ENCODE results near the gene LRRC28.
A peak's percentile ranks its signal among the peaks of the same experiment; 100 is the strongest.

LRRC28 gene

GRCh38 chr15:99359769-99360168, 108.5 kb downstream of the LRRC28 start:
- DNase-seq (ENCODE audit: extremely low read depth, insufficient read length) = no peak
- no peak for TF ChIP-seq CTCF (IDR thresholded peaks at IDR 0.05; ENCODE audit: insufficient read depth, low read length, poor library complexity, severe bottlenecking)
- Histone ChIP-seq H3K4me3 (replicated peaks; ENCODE audit: low read depth, low read length) (no peak overlapping the region), H3K27me3 (replicated peaks; ENCODE audit: control insufficient read depth, insufficient read depth, low read length) (no peaks in the 10 kb centered on the region), H3K36me3 (ENCODE audit: control insufficient read depth, insufficient read depth, low read length) (no peaks in the 10 kb centered on the region; the same call in 1 of the 2 replicates)

GRCh38 chr15:99361545-99362185, 110.4 kb downstream of the LRRC28 start:
- DNase-seq (ENCODE audit: extremely low read depth, insufficient read length) = no peak
- Histone ChIP-seq H3K4me3 (replicated peaks; ENCODE audit: low read depth, low read length) (no peak overlapping the region), H3K27me3 (replicated peaks; ENCODE audit: control insufficient read depth, insufficient read depth, low read length) (no peaks in the 10 kb centered on the region), H3K36me3 (ENCODE audit: control insufficient read depth, insufficient read depth, low read length) (no peaks in the 10 kb centered on the region; the same call in 1 of the 2 replicates)
- TF ChIP-seq CTCF (IDR thresholded peaks at IDR 0.05; ENCODE audit: insufficient read depth, low read length, poor library complexity, severe bottlenecking) = peak; percentile 53

GRCh38 chr15:99365242-99365641, 114.0 kb downstream of the LRRC28 start:
- Histone ChIP-seq H3K36me3 (ENCODE audit: control insufficient read depth, insufficient read depth, low read length) (no peaks in the 10 kb centered on the region; the same call in 1 of the 2 replicates), H3K4me3 (replicated peaks; ENCODE audit: low read depth, low read length) (no peak overlapping the region), H3K27me3 (replicated peaks; ENCODE audit: control insufficient read depth, insufficient read depth, low read length) (no peaks in the 10 kb centered on the region)
- peak; percentile 24 for DNase-seq (ENCODE audit: extremely low read depth, insufficient read length)
- no peak for TF ChIP-seq CTCF (IDR thresholded peaks at IDR 0.05; ENCODE audit: insufficient read depth, low read length, poor library complexity, severe bottlenecking)

- no peak for TF ChIP-seq CTCF (IDR thresholded peaks at IDR 0.05; ENCODE audit: insufficient read depth, low read length, poor library complexity, severe bottlenecking)
- no peaks in the 10 kb centered on the region for H3K27me3 ChIP-seq (replicated peaks; ENCODE audit: control insufficient read depth, insufficient read depth, low read length)
- H3K36me3 ChIP-seq (ENCODE audit: control insufficient read depth, insufficient read depth, low read length) = no peaks in the 10 kb centered on the region; the same call in 1 of the 2 replicates
- no peak for DNase-seq (ENCODE audit: extremely low read depth, insufficient read length)
- no peak overlapping the region for H3K4me3 ChIP-seq (replicated peaks; ENCODE audit: low read depth, low read length)
Observed at GRCh38 chr15:99366013-99366412, 114.7 kb downstream of the LRRC28 start.

- no peak for TF ChIP-seq CTCF (IDR thresholded peaks at IDR 0.05; ENCODE audit: insufficient read depth, low read length, poor library complexity, severe bottlenecking)
- DNase-seq (ENCODE audit: extremely low read depth, insufficient read length) = no peak
- Histone ChIP-seq H3K27me3 (replicated peaks; ENCODE audit: control insufficient read depth, insufficient read depth, low read length) (no peaks in the 10 kb centered on the region), H3K4me3 (replicated peaks; ENCODE audit: low read depth, low read length) (no peak overlapping the region), H3K36me3 (ENCODE audit: control insufficient read depth, insufficient read depth, low read length) (no peaks in the 10 kb centered on the region; the same call in 1 of the 2 replicates)
Observed at GRCh38 chr15:99368743-99369142, 117.5 kb downstream of the LRRC28 start.

- no peak overlapping the region for H3K4me3 ChIP-seq (replicated peaks; ENCODE audit: low read depth, low read length)
- no peak for TF ChIP-seq CTCF (IDR thresholded peaks at IDR 0.05; ENCODE audit: insufficient read depth, low read length, poor library complexity, severe bottlenecking)
- no peak for DNase-seq (ENCODE audit: extremely low read depth, insufficient read length)
- no peaks in the 10 kb centered on the region for H3K36me3 ChIP-seq (ENCODE audit: control insufficient read depth, insufficient read depth, low read length)
- H3K27me3 ChIP-seq (replicated peaks; ENCODE audit: control insufficient read depth, insufficient read depth, low read length) = no peaks in the 10 kb centered on the region
Observed at GRCh38 chr15:99369196-99369595, 117.9 kb downstream of the LRRC28 start.

Measured in GM06990 (cell line).